TTC549 (cell line): ENCODE data around the gene STK38L.

ENCODE experiments used
- FAIRE-seq: peaks from 2 replicates; lab custom pipeline; 2012; peaks lifted over from hg19 to GRCh38; lab: Jason Lieb, UNC

The STK38L gene

DNA sequence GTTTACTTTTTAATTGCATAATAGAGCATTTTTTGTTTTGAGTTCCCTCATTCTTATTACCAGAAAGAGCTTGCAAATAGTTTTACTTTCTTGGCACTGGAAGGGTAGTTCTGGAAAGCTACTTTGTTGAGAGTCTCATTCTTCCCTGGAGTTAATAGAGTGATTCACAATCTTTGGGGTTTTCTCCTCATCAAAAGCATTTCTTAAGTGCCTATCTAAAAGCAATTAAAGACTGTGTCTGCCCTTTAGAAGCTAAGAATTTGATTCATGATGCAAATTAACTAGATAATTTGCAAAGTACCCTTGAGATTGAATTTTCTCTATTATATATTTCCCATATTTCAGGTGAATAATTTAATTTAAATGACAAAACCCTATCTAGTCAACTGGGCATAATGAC is 80.4 kb downstream of the STK38L start:
- FAIRE-seq: no peak

DNA sequence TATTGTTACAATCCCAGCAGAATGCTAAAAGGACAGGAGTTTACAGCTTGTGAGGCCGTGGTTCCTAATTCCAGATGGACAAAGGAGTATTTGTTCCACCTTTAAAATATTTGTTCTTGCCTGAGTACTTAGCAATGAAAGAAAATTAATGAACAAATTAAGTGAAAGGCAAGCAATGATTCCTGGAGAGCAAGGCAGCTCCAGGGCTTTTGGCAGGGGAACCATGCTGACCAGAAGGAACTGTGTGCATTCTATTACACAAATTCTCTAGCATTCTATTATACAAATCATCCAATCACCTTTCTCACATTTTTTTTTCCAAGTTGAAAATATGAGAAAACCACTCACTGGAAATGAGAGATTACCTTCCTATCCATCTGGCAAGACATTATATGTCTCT is 86.8 kb downstream of the STK38L start:
- no peak for FAIRE-seq

DNA sequence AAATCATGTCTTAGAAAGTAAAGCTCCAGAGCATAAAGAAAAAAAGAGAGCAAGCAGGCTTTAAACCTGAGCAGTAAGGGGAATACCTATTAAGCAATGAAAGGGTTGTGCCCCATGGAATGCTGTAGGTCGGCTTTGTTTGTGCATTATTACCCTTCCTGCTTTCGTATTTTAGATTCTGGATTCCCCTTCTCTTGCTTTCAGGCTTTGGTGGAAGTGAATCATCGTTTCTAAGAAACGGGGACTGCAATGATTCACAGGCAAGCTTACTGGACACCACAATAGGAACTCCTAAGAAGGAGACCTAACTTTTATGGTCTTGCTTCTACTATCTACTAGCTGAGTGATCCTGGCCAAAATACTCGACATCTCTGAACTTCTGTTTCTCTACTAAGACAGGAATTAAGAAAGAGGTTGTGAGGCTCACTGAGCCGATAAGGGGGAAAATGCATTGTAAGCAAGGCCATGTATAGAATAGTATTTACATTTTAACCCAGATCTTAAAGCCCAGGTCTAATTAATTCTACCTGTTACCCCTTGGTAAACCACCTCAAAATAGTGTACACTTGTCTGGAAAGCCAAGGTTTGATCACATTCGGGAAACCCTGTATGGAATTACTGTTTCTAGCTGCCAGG is 87.3 kb downstream of the STK38L start:
- FAIRE-seq: no peak

DNA sequence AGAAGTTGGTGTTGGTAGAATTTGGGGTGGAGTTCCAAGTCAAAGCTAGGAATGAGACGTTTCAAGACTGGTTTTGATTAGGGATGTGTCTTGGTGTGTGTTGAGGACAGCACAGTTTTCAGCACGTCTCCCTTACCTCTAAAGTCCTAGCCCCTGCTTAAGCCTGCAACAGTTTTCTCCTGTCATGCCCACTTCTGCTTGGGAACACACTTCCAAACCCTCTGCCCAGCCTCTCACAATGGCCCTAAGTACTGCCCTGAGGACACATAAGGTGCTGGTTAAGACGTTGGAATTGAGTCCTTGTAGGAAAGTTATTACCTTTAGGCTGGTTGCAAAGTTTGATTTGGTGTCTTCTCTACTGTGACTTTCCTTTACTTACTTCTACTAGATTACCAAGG is 87.8 kb downstream of the STK38L start:
- no peak for FAIRE-seq

DNA sequence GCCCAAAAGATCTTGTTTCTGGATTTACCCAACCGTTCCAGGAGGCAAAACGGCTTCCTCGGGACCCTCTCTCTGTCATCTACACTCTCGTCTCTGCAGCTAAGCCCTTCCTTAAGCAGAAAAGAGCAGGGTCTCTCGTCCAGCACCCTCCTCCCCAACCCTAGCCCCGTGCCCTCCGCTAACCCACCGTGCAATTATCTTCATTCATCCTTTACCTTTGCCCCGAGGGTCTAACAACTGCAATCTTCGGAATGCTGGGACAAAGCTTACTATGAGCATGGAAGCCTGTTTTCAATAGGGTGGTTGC is 88.3 kb downstream of the STK38L start:
- FAIRE-seq: no peak

DNA sequence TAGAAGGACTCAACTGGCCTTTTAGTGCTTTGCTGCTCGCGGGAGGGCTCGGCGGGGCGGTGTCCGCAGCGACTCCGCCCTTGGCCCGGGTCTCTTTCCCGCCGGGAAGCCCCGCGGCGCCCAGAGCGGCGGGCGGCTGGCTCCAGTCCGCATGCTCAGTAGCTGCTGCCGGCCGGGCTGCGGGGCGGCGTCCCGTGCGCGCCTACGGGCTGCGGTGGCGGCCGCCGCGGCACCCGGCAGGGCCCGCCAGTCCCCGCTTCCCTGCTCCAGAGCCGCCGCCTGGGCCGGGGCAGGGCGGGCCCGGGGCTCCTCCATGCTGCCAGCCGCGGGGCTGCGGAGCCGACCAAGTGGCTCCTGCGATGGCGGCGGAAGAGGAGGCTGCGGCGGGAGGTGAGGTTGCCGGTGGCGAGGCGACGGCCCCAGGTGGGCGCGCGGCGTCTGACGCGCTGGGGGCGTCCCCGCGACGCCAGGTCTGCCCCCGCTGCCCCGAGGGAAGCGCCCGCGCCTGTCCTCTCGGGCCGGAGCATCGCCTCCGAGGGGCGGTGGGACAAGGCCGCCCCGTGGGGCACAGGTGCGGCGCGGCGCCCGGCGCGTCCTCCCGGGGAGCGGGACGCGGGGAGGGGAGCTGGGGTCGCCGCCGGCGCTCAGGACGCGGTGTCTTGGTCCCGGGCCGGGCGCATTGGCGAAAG is 88.8 kb downstream of the STK38L start, which contains the start of gene BMAL2:
Gene BMAL2, plus strand, starts transcription at position 123 of the 689 bp plus-strand sequence. Its CDS starts 237 bp downstream, at position 360.
- FAIRE-seq: no peak

DNA sequence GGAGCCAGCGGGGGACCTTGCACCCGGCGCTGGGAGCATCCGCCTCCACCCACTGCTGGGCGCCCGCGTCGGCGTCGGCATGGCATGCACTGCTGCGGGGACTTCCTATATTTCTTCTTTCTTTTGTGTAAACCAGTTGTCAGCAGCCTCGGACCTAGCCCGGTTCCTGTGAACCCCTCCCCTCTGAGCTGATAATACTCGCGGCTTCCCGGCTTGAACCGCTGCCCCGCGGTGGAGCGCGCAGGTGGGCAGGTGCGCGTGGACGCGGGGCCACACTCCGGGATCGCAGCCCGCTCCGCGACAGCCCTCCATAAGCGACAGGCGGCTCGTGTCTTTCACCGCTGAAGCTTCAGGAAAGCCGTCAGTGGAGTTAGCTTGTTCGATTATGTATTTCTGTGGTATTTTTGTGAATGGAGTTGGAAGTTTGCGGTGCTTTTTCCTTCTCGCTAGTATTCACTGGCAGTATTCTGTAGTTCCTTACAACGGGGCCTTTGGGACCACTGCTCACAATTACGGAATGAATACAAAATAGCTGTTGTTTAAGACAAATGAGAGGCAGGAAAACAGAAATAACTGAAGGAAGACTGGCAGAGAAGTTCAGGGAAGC is 89.4 kb downstream of the STK38L start:
- no peak for FAIRE-seq

DNA sequence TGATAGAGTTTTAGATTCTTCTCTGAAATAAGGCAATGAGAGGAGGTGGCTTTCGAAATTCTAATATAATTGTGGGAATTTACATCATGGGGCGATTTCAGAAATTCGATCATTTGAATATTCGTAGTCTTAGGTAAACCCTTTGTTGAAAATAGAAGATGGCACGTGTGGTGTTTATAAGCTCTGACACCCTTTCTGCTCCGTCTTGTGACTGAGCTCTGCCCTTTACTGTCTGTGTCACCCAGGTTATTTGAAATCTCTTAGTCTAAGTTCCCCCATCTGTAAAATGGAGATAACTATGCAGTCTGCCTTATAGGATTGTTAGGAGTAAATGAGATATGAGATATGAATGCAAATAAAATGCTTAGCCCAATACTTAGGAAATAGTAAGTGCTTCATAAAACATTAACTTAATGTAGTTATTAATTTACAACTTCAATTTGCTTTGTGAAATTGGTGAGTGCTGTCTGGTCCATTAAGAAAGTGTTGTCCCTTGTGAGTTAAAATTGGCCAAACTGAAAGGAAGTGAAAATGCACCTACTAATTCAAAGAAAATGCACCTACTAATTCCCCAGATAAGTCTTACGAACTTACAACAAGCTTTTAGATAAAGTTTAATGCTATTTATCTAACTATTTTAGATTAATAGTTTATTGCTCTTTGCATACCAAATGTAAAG is 90.1 kb downstream of the STK38L start:
- no peak for FAIRE-seq

DNA sequence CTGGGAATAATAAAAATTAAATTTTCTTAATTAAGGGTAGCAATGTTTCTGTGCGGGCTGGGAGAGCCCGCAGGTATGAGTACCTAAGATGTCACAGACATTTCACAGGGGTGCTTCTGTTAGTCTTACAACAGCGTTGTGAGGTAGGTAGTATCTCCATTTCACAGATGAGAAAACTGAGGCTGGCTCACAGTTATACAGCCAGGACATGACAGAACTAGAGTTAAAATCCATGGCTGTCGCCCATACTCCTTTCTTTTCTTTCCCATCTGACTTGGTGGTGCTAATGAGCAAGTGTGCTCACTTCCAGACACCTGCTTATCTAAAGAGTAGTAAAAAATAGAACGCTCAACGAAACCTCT is 90.6 kb downstream of the STK38L start:
- FAIRE-seq: no peak

DNA sequence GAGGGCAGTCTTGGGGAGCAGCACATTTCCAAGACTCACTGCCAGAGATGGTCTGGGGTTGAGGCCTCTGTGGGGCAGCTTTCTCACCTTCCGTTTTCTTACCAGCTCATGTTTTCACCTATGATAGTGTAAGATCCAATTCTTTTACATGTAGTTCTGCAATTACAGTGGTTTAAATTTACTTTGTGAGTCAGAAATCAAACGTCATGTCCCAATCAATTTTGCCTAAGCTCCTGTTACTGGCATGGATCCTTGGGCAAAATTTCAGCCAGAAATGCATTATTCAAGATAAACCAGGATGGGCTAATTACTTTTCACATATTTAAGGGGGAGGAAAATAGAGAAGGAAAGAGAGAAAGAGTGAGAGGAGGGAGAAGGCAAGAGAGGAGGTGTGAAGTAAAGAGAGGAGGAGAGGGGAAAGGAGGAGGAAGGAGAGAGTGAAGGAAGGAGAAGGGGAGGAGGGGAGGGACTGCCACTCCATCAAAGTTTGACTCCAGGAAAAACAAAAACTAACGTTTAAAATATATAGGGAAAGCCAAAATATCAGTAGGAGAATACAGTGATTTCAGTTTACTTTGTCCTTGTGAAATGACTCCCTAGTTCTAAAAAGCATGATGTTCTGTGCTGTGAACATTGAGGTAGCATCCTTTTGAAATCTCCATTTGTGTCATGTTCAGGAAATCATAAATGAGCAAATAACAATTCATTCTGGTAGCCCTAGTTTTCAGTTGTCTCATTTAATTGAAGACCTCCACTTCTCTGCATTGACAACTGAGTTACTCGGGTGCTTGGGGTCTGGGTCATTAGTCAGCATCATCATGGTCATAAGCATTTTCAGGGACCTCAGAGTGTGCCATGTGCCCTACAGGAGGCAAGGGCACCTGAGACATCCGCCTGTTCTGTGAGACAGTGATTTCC is 91.5 kb downstream of the STK38L start:
- FAIRE-seq: no peak

DNA sequence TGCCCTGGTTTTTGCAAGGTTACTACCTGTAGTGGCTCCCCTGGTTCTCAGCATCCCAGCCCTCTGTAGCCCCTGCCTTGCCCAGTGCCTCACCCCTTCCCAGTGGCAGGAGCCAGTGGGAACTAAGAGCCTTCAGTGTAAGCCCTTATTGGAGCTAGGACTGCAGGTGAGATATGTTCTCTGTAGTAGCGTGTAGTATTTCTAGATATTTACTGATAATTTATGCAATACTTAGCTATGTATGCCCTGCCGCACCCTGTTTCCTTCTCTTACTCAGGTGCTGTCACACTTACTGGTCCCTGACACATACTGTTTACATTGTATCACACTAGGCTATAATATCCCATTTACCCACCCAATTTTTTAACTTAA is 92.2 kb downstream of the STK38L start:
- FAIRE-seq: no peak

DNA sequence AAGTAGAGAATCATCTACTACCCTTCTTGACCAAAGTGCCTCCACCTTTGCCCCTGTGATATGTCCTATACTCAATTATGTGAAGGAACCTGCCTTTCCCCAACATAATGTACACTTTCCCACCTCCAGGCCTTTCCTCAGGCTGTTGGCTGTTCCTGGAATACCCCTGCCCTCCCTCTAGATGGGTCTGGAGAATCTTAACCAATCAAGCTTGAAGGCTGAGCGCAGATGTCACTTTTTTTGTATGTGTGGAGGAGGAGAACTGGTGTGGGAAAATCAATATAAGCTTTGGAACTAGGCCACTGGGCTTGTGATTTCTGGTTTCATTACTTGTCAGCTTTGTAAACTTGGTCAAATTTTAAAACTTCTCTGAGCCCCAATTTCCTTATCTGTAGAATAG is 93.3 kb downstream of the STK38L start:
- no peak for FAIRE-seq

DNA sequence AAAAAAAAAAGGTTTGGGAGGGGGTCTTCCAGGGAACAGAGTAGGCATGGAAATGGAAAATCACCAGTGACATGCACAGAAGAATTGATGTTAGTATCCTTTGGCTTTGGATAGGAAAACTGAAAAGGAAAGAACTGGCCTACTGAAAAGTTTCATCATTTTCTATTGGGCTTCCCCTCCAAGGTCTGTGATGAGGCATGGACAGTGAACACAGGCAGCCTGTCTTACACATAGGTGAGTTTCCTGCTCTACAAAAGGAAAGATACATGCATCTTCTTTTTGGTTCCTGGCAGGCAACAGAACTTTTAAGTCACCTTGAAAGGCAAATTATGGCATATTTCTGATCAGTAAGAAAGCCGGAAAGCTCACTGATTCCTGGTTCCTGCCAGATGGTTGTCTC is 94.4 kb downstream of the STK38L start:
- FAIRE-seq: no peak

DNA sequence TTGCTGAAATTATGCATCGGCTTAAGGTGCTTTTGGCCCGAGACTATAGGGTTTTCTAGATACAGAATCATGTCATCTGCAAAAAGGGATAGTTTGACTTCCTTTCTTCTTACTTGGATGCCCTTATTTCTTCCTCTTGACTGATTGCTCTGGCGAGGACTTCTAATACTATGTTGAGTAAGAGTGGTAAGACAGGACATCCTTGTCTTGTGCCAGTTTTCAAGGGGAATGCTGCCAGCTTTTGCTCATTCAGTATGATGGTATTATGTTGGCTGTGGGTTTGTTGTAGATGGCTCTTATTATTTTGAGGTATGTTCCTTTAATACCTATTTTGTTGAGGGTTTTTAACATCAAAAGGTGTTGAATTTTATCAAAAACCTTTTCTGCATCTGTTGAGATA is 96.9 kb downstream of the STK38L start:
- no peak for FAIRE-seq

DNA sequence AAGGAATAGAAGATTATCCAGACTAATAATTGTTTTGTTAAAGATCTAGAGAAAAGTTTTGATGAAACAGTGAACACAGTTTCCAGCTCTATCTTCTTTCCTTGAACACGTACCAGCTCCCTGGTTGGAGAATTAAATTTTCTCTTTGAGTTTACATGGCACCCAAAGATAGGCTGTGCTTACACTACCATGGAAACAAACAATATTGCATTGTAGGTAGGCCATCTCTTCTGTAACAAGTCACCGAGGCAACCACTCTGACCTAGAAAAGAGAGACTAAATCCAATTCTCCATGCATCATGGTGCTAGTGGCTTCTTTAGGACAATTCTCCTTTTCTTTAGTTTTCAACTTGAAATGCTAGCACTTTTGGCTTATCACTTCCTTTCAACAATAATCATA is 98.5 kb downstream of the STK38L start:
- FAIRE-seq: no peak

DNA sequence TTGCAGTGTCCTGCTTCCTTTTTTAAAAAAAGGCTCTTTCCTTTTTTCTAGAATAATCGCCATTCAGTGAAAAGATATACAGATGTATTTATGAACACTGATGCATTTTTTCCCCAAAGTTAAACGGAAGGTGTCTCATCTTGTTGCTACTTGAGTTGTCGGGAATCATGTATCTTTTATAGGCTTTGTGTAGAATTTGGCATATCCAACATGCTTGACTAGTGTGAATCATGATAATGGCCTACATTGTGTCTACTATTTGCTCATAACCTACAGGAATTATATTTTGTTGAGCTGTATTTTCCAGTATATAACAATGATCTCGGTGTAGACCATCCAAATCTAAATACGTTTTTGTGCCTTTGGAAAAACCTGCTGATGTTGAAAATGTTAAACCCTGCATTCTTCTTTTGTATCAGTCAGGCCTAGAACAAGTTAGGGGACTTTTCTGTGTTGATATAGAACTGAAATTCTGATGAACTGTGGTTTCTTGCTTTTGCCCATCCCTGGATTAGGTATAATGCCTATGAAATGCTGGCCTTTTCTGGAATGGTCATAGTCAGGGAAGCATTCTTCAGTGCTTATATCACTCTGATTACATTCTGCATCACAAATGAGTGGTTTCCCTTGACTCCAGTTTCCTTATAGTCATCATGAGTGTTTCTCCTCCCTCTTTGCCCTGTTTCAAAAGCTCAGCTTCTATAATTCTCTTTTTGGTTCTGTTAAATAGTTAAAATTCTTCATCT is 99.3 kb downstream of the STK38L start:
- no peak for FAIRE-seq

DNA sequence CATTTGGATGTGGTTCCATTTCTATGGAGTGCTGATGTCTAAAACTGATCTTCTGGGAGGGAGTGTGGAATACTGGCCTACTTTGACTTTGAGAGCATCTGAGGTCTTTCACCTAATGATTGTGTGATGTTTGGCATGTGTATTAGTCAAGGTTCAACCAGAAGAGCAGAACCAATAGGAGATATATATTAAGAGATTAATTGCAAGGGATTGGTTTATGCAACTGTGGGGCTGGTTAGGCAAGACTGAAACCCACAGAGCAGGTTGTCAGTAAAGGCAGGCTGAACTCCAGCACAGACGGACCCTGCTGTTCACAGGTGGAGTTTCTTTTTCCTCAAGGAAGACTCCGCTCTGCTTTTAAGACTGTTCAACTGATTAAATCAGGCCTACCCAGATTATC is 100.2 kb downstream of the STK38L start:
- no peak for FAIRE-seq

DNA sequence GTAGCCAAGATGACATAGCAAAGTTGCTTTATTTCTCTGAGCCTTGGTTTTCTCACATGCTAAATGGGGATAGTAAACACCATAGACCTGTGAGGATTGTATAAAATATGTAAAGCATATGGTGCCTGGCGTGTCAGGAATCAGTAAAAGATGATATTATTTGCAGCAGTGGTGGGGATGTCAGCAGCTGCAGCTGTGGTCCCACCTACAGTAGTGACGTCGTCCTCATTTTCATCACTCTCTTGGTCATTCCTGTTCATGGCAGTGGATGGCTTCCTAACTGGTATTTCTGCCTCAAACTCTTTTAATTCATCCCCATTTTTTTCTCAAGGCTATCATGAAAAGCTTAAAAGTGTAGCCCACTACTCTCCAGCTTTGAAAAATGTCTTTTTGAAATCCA is 100.7 kb downstream of the STK38L start:
- no peak for FAIRE-seq

DNA sequence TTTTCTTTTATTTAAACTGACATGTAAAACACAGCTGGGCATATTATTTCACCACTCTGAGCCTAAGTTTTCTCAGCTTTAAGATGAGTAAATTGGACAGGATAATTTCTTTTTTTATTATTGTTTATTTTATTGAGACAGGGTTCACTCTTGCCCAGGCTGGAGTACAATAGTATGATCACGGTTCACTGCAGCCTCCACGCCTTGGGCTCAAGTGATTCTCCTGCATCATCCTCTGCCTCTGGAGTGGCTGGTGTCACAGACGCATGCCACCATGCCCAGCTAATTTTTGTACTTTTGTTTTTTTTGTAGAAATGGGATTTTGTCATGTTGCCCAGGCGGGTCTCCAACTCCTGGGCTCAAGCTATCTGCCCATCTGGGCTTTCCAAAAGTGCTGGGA is 101.3 kb downstream of the STK38L start:
- no peak for FAIRE-seq

DNA sequence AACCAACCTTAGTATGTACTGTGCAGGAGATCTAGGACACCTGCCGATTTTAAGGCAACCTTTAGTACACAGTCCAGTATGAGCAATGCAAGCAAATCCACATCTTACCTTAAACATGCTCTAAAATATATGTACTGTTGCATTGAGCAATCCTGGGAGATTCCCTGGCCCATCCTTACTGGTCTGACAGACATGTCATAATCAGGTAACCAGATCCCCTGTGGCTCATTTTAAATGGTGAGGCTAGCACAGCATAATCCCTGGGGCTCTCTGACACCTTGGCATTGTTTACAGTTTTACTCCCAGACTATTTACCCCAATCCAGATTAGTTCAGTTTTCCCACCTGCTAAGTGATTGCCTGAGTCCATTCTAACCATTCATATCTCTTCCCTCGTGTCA is 103.7 kb downstream of the STK38L start:
- no peak for FAIRE-seq

DNA sequence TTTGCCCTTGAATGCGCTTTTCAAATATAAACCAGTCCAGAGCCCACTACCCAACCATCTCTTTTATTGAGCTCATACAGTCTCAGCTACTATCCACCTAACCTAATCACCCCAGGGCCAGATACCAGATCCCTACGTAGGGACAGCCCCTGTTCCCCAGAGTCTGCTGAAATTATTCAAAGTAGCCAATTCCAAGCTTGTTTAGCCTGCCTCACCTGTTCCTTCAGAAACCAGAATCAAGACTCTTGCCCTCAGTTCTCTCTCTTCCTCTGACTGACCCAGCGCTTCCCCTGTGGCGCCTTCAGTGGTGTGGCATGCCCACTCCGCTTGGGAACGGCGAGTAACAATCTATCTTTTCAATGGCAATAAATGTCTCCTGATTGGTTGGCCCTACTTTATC is 107.4 kb downstream of the STK38L start:
- no peak for FAIRE-seq

DNA sequence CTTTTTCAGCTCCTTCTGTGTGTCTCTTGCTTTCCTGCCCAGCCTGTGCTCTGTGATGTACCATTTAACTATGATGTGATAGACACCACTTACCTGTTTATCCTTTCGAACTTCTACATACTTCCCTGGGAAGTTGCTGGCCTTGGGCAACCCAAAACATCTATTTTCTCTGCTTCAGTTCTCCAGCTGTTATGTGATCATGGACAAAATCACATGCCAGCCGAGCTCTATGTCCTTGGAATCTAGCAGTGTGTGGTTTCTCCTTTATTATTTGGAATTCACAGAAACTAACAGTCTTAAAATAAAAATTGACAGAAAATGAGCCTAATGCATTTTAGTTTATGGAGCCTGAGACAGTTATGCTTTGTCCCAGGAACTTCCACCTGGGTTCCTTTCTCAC is 111.4 kb downstream of the STK38L start:
- FAIRE-seq: no peak
